PC-3 (cell line): ENCODE data around the gene OR5AC2. TPM values are rescaled to one million over a fixed set of nuclear protein-coding genes. Genes with fewer than 3 reads are reported as not detected.

Source experiments
- ATAC-seq: fragments of 200-7000 bp; cut with Tn5 transposase; 2 replicates; pipeline ENCODE4 v1.9.1; 2020; ENCODE audit warnings: mild to moderate bottlenecking, moderate library complexity
- BruUV-seq: library from RNA; stranded (reverse); fragments of 400-500 nt; replicated peaks from 2 replicates; lab custom pipeline; 2021; lab: Mats Ljungman, UMichigan
- CTCF ChIA-PET: fragments of 300-600 bp; sonication (Branson Sonifier 250); formaldehyde crosslinking; loops from one replicate; lab custom pipeline; 2022; ENCODE audit warnings: antibody characterized with exemption; lab: Charles Lee
- POLR2A ChIA-PET: fragments of 300-600 bp; sonication (Branson Sonifier 250); formaldehyde crosslinking; loops from one replicate; lab custom pipeline; 2022; ENCODE audit warnings: antibody characterized with exemption; ENCODE audit not compliant: unreplicated experiment; lab: Charles Lee
- DNase-seq: peaks from one replicate; pipeline ENCODE4 v3.0.0-alpha.2; 2015
- H2AFZ ChIP-seq: fragments of 300-600 bp; sonication (generic); 2 replicates; pipeline ENCODE4 v1.6.0; 2016; ENCODE audit warnings: antibody characterized with exemption, low read length
- H3F3A ChIP-seq: fragments of 300-600 bp; sonication (generic); one replicate; pipeline ENCODE4 v1.6.0; 2017; ENCODE audit warnings: antibody characterized with exemption, low read length, control low read depth, mild to moderate bottlenecking; ENCODE audit not compliant: unreplicated experiment
- H3K27ac ChIP-seq: fragments of 300-600 bp; sonication (generic); 2 replicates; pipeline ENCODE4 v1.5.1; 2016; ENCODE audit warnings: mild to moderate bottlenecking, low read length
- H3K27me3 ChIP-seq: fragments of 300-600 bp; sonication (generic); 2 replicates; pipeline ENCODE4 v1.6.1; 2016; ENCODE audit warnings: low read length, mixed read lengths
- H3K36me3 ChIP-seq: fragments of 300-600 bp; sonication (generic); 2 replicates; pipeline ENCODE4 v1.6.1; 2016; ENCODE audit warnings: low read depth, mixed run types, low read length, mixed read lengths
- H3K4me1 ChIP-seq: fragments of 300-600 bp; sonication (generic); 2 replicates; pipeline ENCODE4 v1.5.1; 2016; ENCODE audit warnings: low read length; ENCODE audit not compliant: insufficient read depth
- H3K4me2 ChIP-seq: fragments of 300-600 bp; sonication (generic); 2 replicates; pipeline ENCODE4 v1.6.0; 2016; ENCODE audit warnings: low read length
- H3K4me3 ChIP-seq: fragments of 300-600 bp; sonication (generic); 2 replicates; pipeline ENCODE4 v1.5.1; 2016; ENCODE audit warnings: mild to moderate bottlenecking, low read length, mixed read lengths
- H3K79me2 ChIP-seq: fragments of 300-600 bp; sonication (generic); 2 replicates; pipeline ENCODE4 v1.6.1; 2017; ENCODE audit warnings: low read length, mixed read lengths
- H3K9ac ChIP-seq: fragments of 300-600 bp; sonication (generic); 2 replicates; pipeline ENCODE4 v1.6.0; 2016; ENCODE audit warnings: mild to moderate bottlenecking, low read length
- H3K9me2 ChIP-seq: fragments of 300-600 bp; sonication (generic); replicated peaks from 2 replicates; pipeline ENCODE4 v1.6.1; 2016; ENCODE audit warnings: mixed run types, low read length, mixed read lengths
- H3K9me3 ChIP-seq: fragments of 300-600 bp; sonication (generic); 2 replicates; pipeline ENCODE4 v1.6.1; 2016; ENCODE audit warnings: low read length, mixed read lengths
- H4K20me1 ChIP-seq: fragments of 300-600 bp; sonication (generic); 2 replicates; pipeline ENCODE4 v1.6.1; 2016; ENCODE audit warnings: low read length, mixed read lengths
- CTCF ChIP-seq: fragments of 300-600 bp; sonication (generic); conservative IDR thresholded peaks from 2 replicates; pipeline ENCODE4 v1.5.1; 2017; ENCODE audit warnings: antibody characterized with exemption, low read depth, mild to moderate bottlenecking, low read length
- EZH2 ChIP-seq: fragments of 300-600 bp; sonication (generic); IDR thresholded peaks from one replicate; pipeline ENCODE4 v1.6.1; 2017; ENCODE audit warnings: antibody characterized with exemption, mild to moderate bottlenecking, low read length; ENCODE audit not compliant: unreplicated experiment
- EZH2phosphoT487 ChIP-seq: fragments of 300-600 bp; sonication (generic); IDR thresholded peaks from 2 replicates; pipeline ENCODE4 v1.6.1; 2018; ENCODE audit warnings: mild to moderate bottlenecking, antibody characterized with exemption, low read length, borderline replicate concordance
- intact Hi-C: fragments of 100-400 bp; cut with micrococcal nuclease; formaldehyde crosslinking; loops from 2 replicates; pipeline ENCODE4 v1.9.0; 2023
- total RNA-seq: library from RNA; depleted of rRNA; stranded (reverse); fragments of >200 nt; gene quantifications from 2 replicates; pipeline ENCODE4 v1.2.3, GENCODE V29; 2014

Gene OR5AC2
- total RNA-seq, 1 experiment from 2014 or later, result not detected

- Histone ChIP-seq H3K79me2 (no peaks in the 10 kb centered on the region), H2AFZ (peak overlapping the region; percentile 82), H3K4me3 (peak overlapping the region; percentile 61), H3K27me3 (peaks cover 16% of the 10 kb centered on the region), H3K9me3 (peaks cover 5% of the 10 kb centered on the region; the same call in 1 of the 2 replicates), H3K36me3 (no peaks in the 10 kb centered on the region), H3K27ac (no peak overlapping the region), H3K9ac (no peak overlapping the region), H3K4me2 (peak overlapping the region; percentile 87), H3F3A (no peaks in the 10 kb centered on the region), H4K20me1 (no peaks in the 10 kb centered on the region), H3K9me2 (no peaks in the 10 kb centered on the region), H3K4me1 (no peaks in the 10 kb centered on the region)
- no TSS peak for BruUV-seq
- intact Hi-C loops, result loop anchor here (1.0 to 5.0 kb wide), 9 partner anchors 145 to 763 kb away; partner anchors contain the start of genes CLDND1 and CPOX
- peak; percentile 89 for ATAC-seq
- TF ChIP-seq EZH2phosphoT487 (no peak), CTCF (peak; percentile 98)
- POLR2A ChIA-PET, result no interaction called here
- CTCF ChIA-PET, result interaction anchor here (0.6 kb wide), 1 partner anchor 293 kb away, joined by 4 read pairs; no protein-coding TSS in a partner anchor
- DNase-seq, result peak; percentile 89
These were observed 47.5 kb upstream of the OR5AC2 start for GRCh38 chr3:98039322-98040024.

GRCh38 chr3:98041350-98041749 lies 45.6 kb upstream of the OR5AC2 start:
- Histone ChIP-seq H3K4me3 (no peak overlapping the region), H3K9me3 (peaks cover 5% of the 10 kb centered on the region; the same call in 1 of the 2 replicates), H3K4me2 (no peak overlapping the region), H3K9ac (no peak overlapping the region), H3K27me3 (peaks cover 13% of the 10 kb centered on the region; the same call in 1 of the 2 replicates), H3K36me3 (no peaks in the 10 kb centered on the region), H3K9me2 (no peaks in the 10 kb centered on the region), H3K79me2 (no peaks in the 10 kb centered on the region), H4K20me1 (no peaks in the 10 kb centered on the region), H3K4me1 (no peaks in the 10 kb centered on the region), H3F3A (no peaks in the 10 kb centered on the region), H3K27ac (no peak overlapping the region), H2AFZ (no peak overlapping the region)
- CTCF ChIA-PET, result no interaction called here
- DNase-seq, result no peak
- POLR2A ChIA-PET, result no interaction called here
- ATAC-seq, result no peak
- no peak for TF ChIP-seq EZH2
- no peak for TF ChIP-seq EZH2phosphoT487
- no peak for TF ChIP-seq CTCF
- no TSS peak for BruUV-seq
- intact Hi-C loops, result loop anchor here (5.0 kb wide), 1 partner anchor 761 kb away; no protein-coding TSS in a partner anchor

GRCh38 chr3:98048586-98048985 lies 38.4 kb upstream of the OR5AC2 start:
- no peaks in the 10 kb centered on the region for H4K20me1 ChIP-seq
- H2AFZ ChIP-seq, result no peak overlapping the region
- no peaks in the 10 kb centered on the region for H3K79me2 ChIP-seq
- no peaks in the 10 kb centered on the region for H3K36me3 ChIP-seq
- CTCF ChIA-PET, result no interaction called here
- POLR2A ChIA-PET, result interaction anchor here (0.8 kb wide), 1 partner anchor 1003 kb away, joined by 6 read pairs; no protein-coding TSS in a partner anchor
- no peak overlapping the region for H3K27ac ChIP-seq
- H3K9ac ChIP-seq, result no peak overlapping the region
- intact Hi-C loops, result no loop called here
- no peak overlapping the region for H3K4me2 ChIP-seq
- H3K27me3 ChIP-seq, result peaks cover 53% of the 10 kb centered on the region
- no peaks in the 10 kb centered on the region for H3K9me3 ChIP-seq
- DNase-seq, result no peak
- BruUV-seq, result no TSS peak
- H3K9me2 ChIP-seq, result no peaks in the 10 kb centered on the region
- ATAC-seq, result no peak
- H3K4me3 ChIP-seq, result no peak overlapping the region
- H3K4me1 ChIP-seq, result no peaks in the 10 kb centered on the region
- no peaks in the 10 kb centered on the region for H3F3A ChIP-seq
- no peak for TF ChIP-seq CTCF
- no peak for TF ChIP-seq EZH2
- no peak for TF ChIP-seq EZH2phosphoT487
